NB4 (cell line): Measurements from ENCODE around the gene CNNM4.

ENCODE experiments used
- CTCF ChIP-seq: IDR thresholded peaks from one replicate; pipeline ENCODE4 v1.5.1; 2012; ENCODE audit warnings: low read depth, low read length
- MYC ChIP-seq: IDR thresholded peaks from 2 replicates; pipeline ENCODE4 v1.6.1; 2011; ENCODE audit warnings: low read depth, low read length
- POLR2A ChIP-seq: IDR thresholded peaks from 2 replicates; pipeline ENCODE4 v1.6.1; 2011; ENCODE audit warnings: mild to moderate bottlenecking; ENCODE audit not compliant: insufficient read length; ENCODE audit errors: extremely low read depth
- TF ChIP-seq, protein P1 (sequence below): IDR thresholded peaks from 2 replicates; pipeline ENCODE4 v1.6.1; 2011; ENCODE audit warnings: low read depth, low read length

DNA sequence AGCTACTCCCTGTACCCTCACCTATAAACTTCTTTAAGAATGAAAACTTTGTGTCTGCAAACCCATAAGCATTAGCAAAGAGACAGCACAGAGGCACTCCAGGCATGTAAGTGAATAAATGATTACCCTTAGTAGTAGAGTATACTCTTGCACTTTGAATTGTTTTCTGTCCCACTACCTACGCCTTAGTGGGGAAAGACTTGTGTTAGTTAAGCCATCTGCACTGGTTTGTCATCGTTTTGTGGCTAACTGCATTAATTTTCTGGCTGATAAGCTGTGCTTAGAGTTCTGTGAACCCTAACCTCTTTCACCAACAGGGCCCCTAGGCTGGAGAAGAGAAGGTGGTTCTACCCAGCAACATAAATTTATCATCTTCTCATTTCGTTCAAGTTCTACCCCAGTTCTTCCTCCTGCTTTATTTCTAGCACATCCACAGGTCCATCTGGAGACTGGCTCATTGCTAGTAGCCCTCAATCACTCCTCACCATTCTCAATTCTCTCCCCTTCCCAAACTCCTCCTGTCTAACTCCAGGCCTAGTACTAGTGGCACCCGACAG is 21.5 kb upstream of the CNNM4 start:
- TF ChIP-seq CTCF (no peak), POLR2A (no peak), MYC (no peak)
- TF ChIP-seq, protein P1, sequence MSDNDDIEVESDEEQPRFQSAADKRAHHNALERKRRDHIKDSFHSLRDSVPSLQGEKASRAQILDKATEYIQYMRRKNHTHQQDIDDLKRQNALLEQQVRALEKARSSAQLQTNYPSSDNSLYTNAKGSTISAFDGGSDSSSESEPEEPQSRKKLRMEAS = no peak
